Fibroblast of upper back skin (primary cell): Measurements from ENCODE around the gene TMEM53.

ENCODE experiments used
- DNase-seq: peaks from one replicate; pipeline ENCODE4 v3.0.0-alpha.2; 2013

The TMEM53 gene

DNA sequence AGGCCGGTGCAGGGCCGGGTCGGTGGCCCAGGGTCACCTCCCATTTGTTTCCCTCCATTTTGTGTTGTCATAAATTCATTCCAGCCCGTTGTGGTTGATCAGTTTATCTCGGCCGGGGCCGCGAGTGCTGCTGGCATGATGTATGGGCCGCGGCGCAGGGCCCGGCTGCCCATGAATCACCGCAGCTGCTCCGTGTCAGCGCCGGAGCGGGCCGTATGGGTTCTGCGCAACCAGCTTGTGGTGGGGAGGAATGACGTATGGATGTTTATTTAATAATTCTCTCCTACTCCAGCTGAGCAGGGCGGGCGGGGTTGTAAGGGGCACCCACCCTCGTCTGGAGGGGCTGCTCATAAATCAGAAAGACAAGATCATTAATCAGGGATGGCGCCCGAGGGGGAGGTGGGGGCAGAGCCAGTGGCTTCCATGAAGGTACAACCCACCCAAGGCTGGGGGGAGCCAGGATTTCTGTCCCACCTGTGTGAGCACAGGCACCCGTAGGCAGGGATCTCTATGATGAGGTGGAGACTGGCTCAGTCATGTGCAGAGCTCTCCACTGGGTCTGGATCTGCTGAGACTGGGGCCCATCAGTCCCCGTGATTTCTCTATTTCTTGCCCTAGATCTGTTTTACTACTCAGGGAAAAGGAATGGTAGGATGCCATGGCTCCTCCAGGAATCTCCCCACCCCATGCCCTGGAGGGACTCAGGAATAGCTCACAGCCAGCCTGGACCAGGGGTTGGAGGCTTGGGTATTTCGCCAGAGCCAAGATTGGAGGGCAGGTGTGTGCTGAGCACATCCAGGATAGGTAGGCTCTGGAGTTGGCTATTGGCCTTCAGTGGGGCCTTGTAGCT lies 27.8 kb downstream of the TMEM53 start:
- peak; percentile 41 for DNase-seq

- no peak for DNase-seq
These were observed 28.6 kb downstream of the TMEM53 start for GRCh38 chr1:44645476-44646244.

GRCh38 chr1:44644806-44645205 lies 29.5 kb downstream of the TMEM53 start:
- DNase-seq, result no peak

- no peak for DNase-seq
These were observed 30.5 kb downstream of the TMEM53 start for GRCh38 chr1:44643721-44644334.

DNA sequence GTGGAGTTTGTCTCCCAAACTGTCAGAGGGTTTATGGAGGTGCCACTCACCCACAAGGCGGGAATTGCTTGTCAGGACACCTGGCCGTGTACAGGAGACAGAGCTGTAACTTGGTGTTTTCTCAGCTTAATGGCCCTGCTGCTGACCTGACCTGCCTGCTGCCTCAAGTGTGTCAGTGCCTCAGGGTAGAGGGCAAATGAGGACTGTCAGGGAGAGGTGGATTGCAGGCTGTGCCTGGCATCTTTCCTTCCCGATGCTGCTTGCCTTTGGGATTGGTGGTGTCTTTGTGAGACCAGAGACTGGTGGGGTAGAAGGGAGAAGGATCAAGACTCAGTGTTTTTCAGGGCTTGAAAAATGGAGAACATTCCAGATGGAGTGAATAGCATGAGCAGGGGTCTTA lies 31.4 kb downstream of the TMEM53 start:
- no peak for DNase-seq

GRCh38 chr1:44642255-44642654 lies 32.0 kb downstream of the TMEM53 start:
- no peak for DNase-seq

DNA sequence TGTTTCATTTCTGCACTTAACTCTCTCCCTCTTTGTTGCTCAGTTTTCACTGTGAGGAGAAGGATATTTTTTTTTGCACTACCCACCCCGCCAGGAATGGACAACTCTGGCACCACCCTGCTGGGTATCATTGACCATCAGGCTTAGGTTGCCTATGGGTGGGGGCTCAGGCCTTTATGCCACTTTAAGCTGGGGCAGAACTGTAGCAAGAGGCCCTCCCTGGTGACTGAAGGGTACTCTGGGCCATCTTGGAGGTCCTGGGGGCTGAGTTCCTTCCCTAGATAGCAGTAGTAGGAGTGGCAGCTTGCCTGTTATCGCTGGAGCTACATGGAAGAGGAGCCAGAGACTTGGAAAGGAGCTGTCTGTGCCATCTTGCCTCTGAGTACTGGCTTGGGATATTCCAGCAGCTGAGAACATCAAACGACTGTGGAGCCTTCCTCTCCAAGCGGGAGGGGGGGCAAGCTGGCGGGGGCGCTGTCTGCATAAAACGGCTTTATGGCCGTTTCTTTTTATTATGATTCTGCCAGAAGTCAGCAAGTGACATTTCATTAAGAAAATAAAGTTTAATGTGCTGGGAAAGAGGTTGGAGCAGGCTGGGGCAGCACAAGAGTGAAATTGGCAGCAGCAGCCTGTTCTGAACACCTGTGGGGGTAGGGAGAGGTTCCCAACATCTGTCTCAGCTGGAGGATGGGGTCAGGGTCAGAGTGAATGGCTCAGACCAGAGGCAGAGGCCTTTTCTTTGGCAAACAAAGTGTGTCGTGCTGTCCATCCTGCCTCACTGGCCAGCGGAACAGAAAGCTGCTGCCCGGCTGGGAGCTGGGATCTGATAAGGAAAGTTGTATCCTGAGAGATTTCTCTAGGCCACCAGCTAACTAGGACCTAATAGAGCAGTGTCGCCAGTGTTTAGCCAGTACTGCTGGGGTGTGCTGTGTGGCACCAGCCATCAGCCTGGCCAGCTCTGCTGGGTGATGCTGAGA lies 32.9 kb downstream of the TMEM53 start:
- no peak for DNase-seq

DNA sequence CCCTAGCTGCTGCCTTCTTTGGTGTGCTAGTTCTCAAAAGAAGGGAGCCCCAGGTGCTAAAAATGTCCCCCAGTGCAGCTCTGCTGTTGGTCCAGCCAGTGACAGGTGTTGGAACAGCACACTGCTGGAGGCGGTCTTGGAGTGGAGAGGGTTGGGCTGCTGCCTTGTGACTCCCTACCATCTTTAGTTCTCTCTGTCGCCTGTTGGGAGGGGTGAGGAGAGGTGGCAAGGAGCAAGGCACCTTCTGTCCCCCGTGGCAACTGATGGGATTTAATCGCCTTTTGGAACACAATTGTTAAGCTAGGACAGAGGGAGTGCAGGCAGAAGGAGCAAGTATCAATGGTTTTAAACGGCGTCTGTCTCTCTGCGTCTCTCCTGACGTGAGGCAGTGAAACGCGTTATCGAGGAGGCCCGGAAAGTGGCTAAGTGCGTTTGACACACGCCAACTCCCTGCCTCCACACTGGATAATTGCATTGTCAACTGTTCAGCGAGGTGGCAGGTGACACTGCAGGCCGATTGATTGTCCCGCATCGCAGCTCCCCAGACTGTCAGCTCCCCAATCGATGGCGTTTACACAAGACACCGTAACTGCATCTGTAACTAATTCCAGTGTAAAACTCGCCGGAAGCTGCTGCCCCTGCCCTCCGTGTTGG lies 34.0 kb downstream of the TMEM53 start:
- no peak for DNase-seq

GRCh38 chr1:44637702-44638411 lies 36.4 kb downstream of the TMEM53 start:
- DNase-seq, result no peak

- peak; percentile 41 for DNase-seq
These were observed 37.3 kb downstream of the TMEM53 start for GRCh38 chr1:44636688-44637598.

DNA sequence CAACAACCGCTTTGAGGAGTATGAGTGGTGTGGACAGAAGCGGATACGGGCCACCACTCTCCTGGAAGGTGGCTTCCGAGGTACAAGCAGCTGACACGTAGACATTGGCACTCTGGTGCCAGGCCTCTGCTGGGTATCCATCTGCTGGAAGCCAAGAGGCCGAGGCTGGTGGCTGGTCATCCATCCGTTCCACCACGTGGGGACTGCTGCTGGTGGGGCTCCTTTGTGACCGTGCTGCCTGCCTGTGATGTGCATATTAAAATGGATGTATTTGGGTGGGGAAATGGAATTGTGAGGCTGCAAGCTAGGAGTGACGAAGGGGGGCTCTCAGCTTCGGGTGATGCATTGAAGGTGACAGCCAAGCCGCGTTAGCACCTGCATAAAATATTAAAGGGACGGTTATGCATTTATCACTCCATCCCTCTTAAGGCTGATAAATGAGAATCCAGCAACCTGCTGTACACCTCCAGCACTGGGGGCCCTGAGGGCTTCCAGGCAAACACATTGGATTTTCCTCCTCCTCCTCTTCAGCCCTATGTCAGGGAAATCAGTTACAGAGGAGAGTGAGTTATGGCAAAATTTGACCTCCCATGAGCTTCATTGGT lies 38.1 kb downstream of the TMEM53 start:
- no peak for DNase-seq

DNA sequence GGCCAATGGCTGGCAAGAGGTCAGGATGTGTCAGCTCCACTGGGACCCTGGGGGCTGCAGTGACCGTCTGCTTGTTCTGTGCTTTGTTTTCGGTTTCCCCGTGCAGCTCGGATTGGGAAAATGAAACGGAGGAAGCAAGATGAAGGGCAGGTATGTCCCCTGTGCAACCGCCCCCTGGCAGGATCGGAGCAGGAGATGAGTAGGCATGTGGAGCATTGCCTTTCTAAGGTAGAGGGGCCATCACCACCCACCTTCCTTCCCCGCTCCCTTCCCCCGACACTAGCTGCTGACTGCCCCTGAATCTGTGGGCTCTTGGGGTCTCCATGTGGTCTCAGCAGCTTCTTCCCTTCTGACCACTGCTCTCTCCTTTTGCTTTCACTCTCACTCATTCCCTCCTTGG lies 38.8 kb downstream of the TMEM53 start:
- DNase-seq, result no peak

DNA sequence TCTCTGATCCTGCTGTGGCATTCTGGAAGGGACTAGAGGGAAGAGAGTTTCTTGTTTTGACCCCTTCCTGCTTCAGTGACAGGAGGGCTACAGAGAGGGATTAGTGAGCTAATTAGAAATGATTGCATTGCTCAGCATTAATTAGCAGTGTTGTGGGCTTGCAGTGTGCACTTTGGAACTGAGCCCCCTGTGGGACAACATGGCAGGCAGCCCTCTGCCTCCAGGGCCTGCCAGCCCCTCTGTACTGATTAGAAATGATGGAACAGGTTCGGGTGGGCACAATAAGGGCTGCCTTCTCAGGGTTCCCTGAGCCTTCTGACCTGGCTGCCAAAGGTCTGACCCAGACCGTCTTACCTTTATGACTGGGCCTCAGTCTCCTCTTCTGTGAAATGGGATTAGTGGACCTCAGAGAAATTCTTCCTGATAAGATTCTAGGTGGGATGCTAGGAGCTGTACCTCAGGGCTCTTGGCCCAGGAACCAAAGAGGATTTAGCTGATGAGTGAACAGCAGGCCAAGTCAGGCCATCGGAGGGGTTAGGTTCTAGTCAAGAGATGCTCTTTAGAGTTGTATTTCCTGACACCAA lies 39.6 kb downstream of the TMEM53 start:
- DNase-seq, result no peak

DNA sequence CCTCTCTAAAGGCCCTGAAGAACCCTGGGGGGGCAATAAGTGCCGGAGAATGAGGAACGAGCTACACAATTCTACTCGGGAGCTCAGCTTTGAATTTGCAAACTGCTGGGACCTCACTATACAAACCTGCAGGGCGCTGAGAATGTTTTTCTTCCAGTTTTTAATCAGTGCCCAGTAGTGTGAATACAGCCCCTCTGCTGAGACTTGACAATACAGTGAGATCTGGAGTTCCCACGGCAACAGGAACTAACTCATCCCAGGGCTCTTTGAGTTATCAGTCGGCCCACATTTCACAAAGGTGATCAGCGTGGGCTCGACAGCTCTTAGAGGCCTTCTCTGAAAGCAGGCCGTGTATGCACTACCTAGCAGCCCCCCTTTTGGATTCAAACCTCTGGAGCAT lies 41.7 kb downstream of the TMEM53 start:
- DNase-seq, result no peak

- peak; percentile 84 for DNase-seq
These were observed 42.4 kb downstream of the TMEM53 start for GRCh38 chr1:44631647-44632539.

GRCh38 chr1:44631333-44631646 lies 43.0 kb downstream of the TMEM53 start:
- DNase-seq, result no peak

DNA sequence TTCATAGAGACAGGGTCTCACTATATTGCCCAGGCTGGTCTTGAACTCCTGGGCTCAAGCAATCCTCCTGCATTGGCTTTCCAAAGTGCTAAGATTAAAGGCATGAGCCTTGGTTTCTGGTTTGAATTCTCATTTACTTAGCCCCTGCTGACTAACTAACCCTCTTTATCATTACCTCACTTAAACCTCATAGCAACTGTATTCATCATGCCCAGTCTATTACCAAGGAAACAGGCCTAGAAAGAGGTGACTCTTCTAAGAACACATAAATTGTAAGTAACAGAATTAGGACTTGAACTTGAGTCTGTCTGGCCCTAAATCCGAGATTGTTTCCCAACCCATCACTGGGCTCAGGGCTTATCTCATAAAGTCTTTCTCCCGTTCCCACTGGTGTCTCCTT lies 44.2 kb downstream of the TMEM53 start:
- DNase-seq, result peak; percentile 45

DNA sequence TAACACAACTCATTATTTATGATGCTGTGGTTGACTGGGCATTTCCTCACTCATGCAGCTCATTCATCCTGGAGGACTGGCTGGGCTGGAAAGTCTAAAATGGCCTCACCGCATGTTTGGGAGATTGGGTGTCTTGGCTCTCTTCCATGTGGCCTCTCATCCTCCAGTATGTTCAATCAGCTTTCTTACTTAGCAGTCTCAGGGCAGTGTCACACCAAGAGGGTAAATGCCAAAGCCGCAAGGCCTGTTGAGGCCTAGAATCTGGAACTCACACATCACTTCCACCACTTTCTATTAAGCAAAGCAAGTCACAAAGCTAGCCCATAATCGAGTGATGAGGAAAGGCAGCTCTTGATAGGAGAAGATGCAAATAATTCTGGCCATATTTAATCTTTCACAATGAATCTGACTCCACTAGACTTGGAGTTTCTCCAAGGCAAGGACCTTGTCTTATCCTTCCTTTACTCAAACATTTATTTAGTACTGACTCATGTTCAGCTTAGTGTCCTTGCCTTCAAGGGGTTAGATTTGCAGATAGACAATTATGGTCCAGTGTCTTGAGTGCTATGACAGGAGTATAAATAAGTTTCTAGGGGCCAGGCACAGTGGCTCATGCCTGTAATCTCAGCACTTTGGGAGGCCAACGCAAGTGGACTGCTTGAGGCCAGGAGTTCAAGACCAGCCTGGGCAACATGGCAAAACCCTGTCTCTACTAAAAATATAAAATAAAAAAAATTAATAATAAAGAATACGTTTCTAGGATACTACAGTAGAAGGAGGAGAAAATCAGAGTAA lies 45.1 kb downstream of the TMEM53 start:
- DNase-seq, result peak; percentile 85
